Measurements from ENCODE around the gene RNF220.

The RNF220 gene

DNA sequence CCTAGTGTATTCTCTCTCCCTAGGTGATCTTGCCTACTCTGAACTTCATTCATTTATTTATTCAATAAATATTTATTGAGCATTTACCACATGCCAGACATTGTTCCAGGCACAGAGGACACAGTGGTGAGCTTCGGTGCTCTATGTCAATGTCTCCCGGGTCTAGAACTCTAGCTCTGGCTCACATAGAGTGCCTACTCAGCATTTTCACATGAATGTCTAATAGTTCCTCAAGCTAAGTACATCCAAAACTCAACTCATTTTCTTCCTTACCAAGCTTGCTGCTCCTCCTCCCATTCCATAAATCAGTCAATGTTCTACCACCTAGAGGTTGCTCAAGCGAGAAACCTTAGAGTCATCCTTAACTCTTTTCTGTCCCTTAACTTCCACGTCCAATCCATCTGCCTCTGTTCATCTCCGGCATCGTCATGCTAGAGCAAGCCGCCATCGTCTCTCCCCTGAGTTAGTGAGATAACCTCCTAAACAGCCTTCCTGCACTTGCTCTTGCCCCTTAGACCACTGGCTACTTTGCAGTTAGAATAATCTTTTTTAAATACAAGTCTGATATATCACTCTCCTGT is 201.7 kb downstream of the RNF220 start:
- no peak for DNase-seq (ENCODE audit: low read depth)
- TF ChIP-seq, protein P1, sequence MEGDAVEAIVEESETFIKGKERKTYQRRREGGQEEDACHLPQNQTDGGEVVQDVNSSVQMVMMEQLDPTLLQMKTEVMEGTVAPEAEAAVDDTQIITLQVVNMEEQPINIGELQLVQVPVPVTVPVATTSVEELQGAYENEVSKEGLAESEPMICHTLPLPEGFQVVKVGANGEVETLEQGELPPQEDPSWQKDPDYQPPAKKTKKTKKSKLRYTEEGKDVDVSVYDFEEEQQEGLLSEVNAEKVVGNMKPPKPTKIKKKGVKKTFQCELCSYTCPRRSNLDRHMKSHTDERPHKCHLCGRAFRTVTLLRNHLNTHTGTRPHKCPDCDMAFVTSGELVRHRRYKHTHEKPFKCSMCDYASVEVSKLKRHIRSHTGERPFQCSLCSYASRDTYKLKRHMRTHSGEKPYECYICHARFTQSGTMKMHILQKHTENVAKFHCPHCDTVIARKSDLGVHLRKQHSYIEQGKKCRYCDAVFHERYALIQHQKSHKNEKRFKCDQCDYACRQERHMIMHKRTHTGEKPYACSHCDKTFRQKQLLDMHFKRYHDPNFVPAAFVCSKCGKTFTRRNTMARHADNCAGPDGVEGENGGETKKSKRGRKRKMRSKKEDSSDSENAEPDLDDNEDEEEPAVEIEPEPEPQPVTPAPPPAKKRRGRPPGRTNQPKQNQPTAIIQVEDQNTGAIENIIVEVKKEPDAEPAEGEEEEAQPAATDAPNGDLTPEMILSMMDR (conservative IDR thresholded peaks at IDR 0.05; ENCODE audit: low read depth, low read length), result no peak
- H3K4me3 ChIP-seq (ENCODE audit: low read length), result no peak overlapping the region

DNA sequence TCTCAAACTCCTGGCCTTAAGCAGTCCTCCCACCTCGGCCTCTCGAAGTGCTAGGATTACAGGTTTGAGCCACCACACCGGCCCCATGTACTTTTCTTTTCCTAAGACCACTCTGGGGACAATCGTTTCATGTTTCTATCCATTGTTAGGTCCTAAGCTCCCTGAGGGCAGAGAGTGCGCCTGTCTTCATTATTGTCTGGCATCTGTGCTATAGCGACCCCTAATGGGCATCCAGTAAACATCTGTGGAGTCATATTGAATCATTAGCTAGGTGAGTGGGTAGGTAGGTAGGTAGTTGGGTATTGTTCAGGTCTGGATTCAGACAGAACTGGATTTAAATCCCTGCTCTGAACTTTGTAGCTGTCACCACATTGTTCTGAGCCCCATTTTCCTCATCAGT is 203.1 kb downstream of the RNF220 start:
- no peak for DNase-seq (ENCODE audit: low read depth)
- H3K4me3 ChIP-seq (ENCODE audit: low read length), result no peak overlapping the region
- TF ChIP-seq, protein P1 (conservative IDR thresholded peaks at IDR 0.05; ENCODE audit: low read depth, low read length), result peak; percentile 39

DNA sequence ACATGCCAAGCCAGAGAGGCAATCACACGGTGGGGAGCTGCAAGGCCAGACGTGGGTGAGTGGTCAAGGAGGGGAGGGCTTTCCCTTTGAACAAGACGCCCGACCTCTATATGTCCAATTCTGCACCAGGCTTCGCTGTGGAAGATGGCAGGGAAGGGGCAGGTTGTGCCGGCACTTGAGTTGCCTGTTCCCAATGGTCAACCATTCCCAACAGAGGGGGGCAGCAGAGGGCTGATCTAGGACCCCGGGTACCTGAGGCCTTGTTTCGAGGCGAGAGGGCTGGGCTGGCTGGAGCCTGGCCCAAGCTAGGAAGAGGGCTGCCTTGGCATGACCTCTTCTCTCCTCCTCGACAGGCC is 204.3 kb downstream of the RNF220 start:
- TF ChIP-seq, protein P1 (conservative IDR thresholded peaks at IDR 0.05; ENCODE audit: low read depth, low read length), result peak; percentile 71

GRCh38 chr1:44609768-44610526 is 204.9 kb downstream of the RNF220 start:
- TF ChIP-seq, protein P1 (conservative IDR thresholded peaks at IDR 0.05; ENCODE audit: low read depth, low read length), result no peak
- no peak overlapping the region for H3K4me3 ChIP-seq (ENCODE audit: low read length)
- no peak for DNase-seq (ENCODE audit: low read depth)

More for the DNA sequence above, 204.3 kb downstream of the RNF220 start:
- no peak overlapping the region for H3K4me3 ChIP-seq (ENCODE audit: low read length)
- DNase-seq (ENCODE audit: low read depth), result no peak

GRCh38 chr1:44610527-44611148 is 205.6 kb downstream of the RNF220 start:
- TF ChIP-seq, protein P1 (conservative IDR thresholded peaks at IDR 0.05; ENCODE audit: low read depth, low read length), result no peak
- H3K4me3 ChIP-seq (ENCODE audit: low read length), result no peak overlapping the region
- no peak for DNase-seq (ENCODE audit: low read depth)

GRCh38 chr1:44611419-44611818 is 206.4 kb downstream of the RNF220 start:
- TF ChIP-seq, protein P1 (conservative IDR thresholded peaks at IDR 0.05; ENCODE audit: low read depth, low read length), result no peak
- H3K4me3 ChIP-seq (ENCODE audit: low read length), result no peak overlapping the region
- no peak for DNase-seq (ENCODE audit: low read depth)

Measured in retinal pigment epithelial cell (primary cell).